ENCODE results near the gene ZNF48. TPM values are rescaled to one million over a fixed set of nuclear protein-coding genes. Genes with fewer than 3 reads are reported as not detected.

ZNF48 gene
- 1 to 10 TPM; 5.3 to 7.9 (median 6.1) TPM for total RNA-seq (2021; fragmentation: NEBNext Ultra II Directional; extraction: Animal tissue kit (Norgen Biotek cat#: 25700))
- long read RNA-seq, result 0 reads

DNA sequence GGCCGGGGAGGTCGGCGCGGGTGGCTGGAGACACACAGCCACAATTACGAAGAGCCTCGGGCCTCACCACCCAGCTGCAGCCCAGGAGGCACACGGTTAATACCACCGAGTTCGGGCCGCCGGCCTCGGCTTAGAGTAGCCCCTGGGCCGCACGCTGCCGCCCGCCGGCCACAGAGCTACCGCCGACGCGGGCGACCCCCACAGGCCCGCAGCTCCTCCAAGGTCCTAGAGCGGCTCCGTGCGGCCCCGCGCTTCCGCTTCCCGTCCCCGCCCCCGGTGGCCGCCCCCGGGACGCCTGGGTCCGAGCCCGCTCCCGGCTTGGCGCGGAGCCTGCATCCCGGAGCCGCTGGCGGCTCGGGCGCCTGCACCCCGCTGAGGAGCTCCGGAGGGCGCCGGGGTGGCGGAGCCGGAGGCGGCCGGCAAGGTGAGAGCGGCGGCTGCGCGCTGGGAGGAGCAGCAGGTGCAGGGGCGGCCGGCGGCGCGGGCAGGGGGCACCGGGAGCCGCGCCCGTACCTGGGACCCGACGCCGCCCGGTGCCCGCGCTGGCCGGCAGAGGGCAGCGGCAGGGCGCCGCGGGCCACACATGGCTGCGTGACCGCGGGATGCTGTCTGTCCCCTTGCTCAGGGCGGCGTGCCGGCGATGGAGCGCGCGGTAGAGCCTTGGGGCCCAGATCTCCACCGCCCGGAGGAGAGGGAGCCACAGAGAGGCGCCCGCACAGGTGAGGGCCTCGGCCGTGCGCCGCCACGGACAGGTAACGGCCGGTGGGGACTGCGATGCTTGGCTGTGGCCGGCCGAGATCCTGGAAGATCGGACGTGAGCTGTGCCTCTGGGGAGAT is at the start of gene ZNF48:
Gene ZNF48, plus strand, starts transcription at position 266 of the 837 bp plus-strand sequence. Its CDS starts 375 bp downstream, at position 641.
- Mint-ChIP-seq H3K4me3 (peak within 1 kb of the TSS; percentile 91), H3K27ac (peak within 1 kb of the TSS; percentile 91), H3K9me3 (no peaks in the 10 kb centered on the region), H3K27me3 (ENCODE audit: insufficient read depth) (no peaks in the 10 kb centered on the region; the same call in 1 of the 2 replicates), H3K4me1 (ENCODE audit: low read depth) (peaks cover 38% of the 10 kb centered on the region), H3K36me3 (ENCODE audit: low read depth) (no peaks in the 10 kb centered on the region)
- DNase-seq, result peak; percentile 77
- TF ChIP-seq, protein P1, sequence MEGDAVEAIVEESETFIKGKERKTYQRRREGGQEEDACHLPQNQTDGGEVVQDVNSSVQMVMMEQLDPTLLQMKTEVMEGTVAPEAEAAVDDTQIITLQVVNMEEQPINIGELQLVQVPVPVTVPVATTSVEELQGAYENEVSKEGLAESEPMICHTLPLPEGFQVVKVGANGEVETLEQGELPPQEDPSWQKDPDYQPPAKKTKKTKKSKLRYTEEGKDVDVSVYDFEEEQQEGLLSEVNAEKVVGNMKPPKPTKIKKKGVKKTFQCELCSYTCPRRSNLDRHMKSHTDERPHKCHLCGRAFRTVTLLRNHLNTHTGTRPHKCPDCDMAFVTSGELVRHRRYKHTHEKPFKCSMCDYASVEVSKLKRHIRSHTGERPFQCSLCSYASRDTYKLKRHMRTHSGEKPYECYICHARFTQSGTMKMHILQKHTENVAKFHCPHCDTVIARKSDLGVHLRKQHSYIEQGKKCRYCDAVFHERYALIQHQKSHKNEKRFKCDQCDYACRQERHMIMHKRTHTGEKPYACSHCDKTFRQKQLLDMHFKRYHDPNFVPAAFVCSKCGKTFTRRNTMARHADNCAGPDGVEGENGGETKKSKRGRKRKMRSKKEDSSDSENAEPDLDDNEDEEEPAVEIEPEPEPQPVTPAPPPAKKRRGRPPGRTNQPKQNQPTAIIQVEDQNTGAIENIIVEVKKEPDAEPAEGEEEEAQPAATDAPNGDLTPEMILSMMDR (IDR thresholded peaks at IDR 0.05), result peak; percentile 58; the same call in 1 of the 2 replicates

DNA sequence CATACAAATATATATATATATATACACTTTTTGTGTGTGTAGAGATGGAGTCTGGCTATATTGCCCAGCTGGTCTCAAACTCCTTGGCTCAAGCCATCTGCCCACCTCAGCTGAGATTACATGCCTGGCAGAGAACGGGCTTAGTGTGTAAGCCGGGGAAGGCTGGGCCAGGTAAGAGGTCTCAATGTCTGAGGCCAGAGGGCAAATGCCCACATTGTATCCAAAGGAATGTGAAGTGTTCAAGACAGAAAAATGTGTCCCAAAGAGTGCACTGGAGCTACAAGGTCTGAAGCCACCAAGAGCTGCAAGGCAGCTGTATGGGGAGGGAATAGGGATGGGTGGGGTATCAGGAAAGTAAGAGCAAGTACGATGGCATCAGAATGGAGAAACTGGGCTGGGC is 48.9 kb upstream of the ZNF48 start:
- Mint-ChIP-seq H3K36me3 (ENCODE audit: low read depth) (peaks cover 9% of the 10 kb centered on the region), H3K4me3 (no peak overlapping the region), H3K9me3 (no peaks in the 10 kb centered on the region), H3K27ac (no peak overlapping the region), H3K27me3 (ENCODE audit: insufficient read depth) (peaks cover 4% of the 10 kb centered on the region; the same call in 1 of the 2 replicates), H3K4me1 (ENCODE audit: low read depth) (no peaks in the 10 kb centered on the region)
- TF ChIP-seq, protein P1 (IDR thresholded peaks at IDR 0.05), result no peak
- DNase-seq, result no peak

DNA sequence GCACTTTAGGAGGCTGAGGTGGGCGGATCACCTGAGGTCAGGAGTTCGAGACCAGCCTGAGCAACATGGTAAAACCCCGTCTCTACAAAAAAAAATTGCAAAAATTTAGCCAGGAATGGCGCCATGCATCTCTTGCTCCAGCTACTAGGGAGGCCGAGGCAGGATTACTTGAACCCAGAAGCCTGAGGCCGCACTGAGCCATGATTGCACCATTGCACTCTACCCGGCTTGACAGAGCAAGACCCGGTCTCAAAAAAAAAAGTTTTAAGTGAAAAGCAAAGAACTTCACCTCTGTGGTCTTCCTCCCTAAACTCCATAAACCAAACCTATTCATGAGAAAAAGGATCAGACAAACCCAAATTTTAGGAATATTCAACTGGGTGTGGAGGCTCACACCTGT is 47.1 kb upstream of the ZNF48 start:
- DNase-seq, result no peak
- no peak overlapping the region for H3K27ac Mint-ChIP-seq
- H3K4me1 Mint-ChIP-seq (ENCODE audit: low read depth), result peaks cover 16% of the 10 kb centered on the region
- H3K9me3 Mint-ChIP-seq, result no peaks in the 10 kb centered on the region
- no peak overlapping the region for H3K4me3 Mint-ChIP-seq
- peaks cover 14% of the 10 kb centered on the region for H3K36me3 Mint-ChIP-seq (ENCODE audit: low read depth)
- H3K27me3 Mint-ChIP-seq (ENCODE audit: insufficient read depth), result peaks cover 9% of the 10 kb centered on the region
- TF ChIP-seq, protein P1 (IDR thresholded peaks at IDR 0.05), result no peak

DNA sequence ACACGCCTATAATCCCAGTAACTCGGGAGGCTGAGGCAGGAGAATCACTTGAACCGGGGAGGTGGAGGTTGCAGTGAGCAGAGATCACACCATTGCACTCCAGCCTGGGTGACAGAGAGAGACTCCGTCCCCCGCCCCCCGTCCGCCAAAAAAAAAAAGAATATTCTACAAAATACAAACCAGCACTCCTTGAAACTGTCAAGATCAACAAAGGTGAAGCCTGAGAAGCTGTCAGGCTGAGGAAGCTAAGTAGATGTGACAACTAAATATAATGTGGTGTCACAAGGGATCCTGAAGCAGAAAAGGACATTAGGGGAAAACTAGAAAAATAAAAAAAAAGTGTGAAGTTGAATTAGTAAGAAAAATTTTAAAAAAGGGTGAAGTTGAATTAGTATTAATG is 46.3 kb upstream of the ZNF48 start:
- H3K4me3 Mint-ChIP-seq, result no peak overlapping the region
- TF ChIP-seq, protein P1 (IDR thresholded peaks at IDR 0.05), result no peak
- no peak overlapping the region for H3K27ac Mint-ChIP-seq
- peaks cover 10% of the 10 kb centered on the region for H3K27me3 Mint-ChIP-seq (ENCODE audit: insufficient read depth)
- H3K4me1 Mint-ChIP-seq (ENCODE audit: low read depth), result peaks cover 24% of the 10 kb centered on the region
- H3K9me3 Mint-ChIP-seq, result no peaks in the 10 kb centered on the region
- peaks cover 18% of the 10 kb centered on the region for H3K36me3 Mint-ChIP-seq (ENCODE audit: low read depth)
- DNase-seq, result no peak

DNA sequence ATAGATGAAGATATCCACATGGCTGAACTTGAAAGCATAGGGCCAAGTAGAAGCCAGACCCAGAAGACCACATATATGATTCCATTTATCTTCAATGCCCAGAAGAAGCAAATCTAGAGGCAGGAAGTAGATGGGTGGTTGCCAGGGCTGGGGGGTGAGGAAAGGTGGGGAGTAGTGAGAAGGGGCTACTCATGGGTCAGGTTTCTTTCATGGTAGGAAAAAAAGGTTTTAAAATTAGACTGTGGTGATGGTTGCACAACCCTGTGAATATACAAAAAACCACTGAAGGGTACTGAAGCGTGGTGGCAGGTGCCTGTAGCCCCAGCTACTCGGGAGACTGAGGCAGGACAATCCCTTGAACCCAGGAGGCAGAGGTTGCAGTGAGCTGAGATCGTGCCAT is 45.5 kb upstream of the ZNF48 start:
- Mint-ChIP-seq H3K9me3 (no peaks in the 10 kb centered on the region), H3K36me3 (ENCODE audit: low read depth) (peaks cover 25% of the 10 kb centered on the region), H3K4me3 (no peak overlapping the region), H3K27ac (no peak overlapping the region), H3K4me1 (ENCODE audit: low read depth) (peaks cover 31% of the 10 kb centered on the region), H3K27me3 (ENCODE audit: insufficient read depth) (peaks cover 10% of the 10 kb centered on the region)
- TF ChIP-seq, protein P1 (IDR thresholded peaks at IDR 0.05), result no peak
- no peak for DNase-seq
